RPMI8226 (cell line): ENCODE measurements around the gene MPPED1.

Experiments
- DNase-seq: peaks from one replicate; pipeline ENCODE4 v3.0.0-alpha.2; 2015

MPPED1 gene

GRCh38 chr22:43412808-43413795 lies 1.3 kb downstream of the MPPED1 start:
- DNase-seq, result no peak

- DNase-seq, result no peak
These were observed 2.0 kb downstream of the MPPED1 start for GRCh38 chr22:43413826-43414225.

DNA sequence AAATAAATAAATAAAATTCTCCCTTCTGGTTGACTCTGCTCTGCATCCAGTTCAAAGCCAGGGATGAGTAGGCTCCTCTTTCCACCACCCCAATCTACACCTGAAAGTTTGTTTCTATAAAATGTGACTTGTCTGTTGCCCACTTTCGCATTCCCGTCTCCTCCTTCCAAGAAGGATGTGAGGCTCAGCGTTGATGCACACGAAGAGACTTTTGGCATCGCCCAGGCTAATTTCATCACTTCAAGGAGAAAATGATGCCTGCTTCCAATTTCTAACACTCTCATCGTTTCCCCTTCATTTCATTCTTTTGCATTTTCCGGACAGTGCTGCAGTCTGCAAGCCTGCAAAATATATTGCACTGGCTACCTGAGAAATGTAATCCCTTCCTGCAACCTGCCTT lies 3.9 kb downstream of the MPPED1 start:
- no peak for DNase-seq

- DNase-seq, result no peak
These were observed 5.7 kb downstream of the MPPED1 start for GRCh38 chr22:43417555-43417954.

GRCh38 chr22:43418079-43418825 lies 6.4 kb downstream of the MPPED1 start:
- DNase-seq, result no peak

DNA sequence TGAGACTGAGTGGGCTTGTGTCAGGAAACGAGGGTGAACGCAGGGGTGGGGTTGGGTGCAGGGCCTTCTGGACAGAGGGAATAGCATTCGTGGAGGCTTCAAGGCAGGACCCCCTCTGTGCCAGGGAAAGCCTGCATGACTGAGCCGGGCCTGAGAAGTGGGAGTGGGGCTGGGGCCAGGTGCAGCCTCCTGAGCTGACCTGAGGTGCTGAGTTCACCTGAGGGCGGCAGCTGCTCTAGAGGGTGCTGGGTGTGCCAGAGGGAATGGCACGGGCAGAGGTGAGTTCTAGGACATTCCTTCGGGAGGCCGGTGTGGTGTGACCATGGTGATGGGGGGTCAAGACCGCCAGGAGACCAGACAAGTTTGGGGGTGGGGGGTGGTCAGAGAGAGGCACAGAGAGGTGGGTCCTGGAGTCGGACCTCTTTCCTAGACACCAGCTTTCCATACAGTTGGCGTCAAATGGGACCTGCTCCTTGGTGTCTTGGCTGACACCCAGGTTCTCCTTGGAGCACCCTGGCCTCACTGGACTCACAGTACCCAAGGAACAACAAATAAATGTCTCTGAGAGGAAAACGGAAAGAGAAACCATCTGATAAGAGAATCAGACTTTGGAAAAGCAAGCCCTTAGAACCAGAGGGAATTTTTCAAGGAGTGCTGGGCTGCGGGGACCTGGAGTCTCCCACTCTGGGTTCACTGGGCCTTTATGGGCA lies 7.7 kb downstream of the MPPED1 start:
- no peak for DNase-seq

- DNase-seq, result no peak
These were observed 9.3 kb downstream of the MPPED1 start for GRCh38 chr22:43421046-43421665.

- no peak for DNase-seq
These were observed 10.3 kb downstream of the MPPED1 start for GRCh38 chr22:43421914-43422615.

DNA sequence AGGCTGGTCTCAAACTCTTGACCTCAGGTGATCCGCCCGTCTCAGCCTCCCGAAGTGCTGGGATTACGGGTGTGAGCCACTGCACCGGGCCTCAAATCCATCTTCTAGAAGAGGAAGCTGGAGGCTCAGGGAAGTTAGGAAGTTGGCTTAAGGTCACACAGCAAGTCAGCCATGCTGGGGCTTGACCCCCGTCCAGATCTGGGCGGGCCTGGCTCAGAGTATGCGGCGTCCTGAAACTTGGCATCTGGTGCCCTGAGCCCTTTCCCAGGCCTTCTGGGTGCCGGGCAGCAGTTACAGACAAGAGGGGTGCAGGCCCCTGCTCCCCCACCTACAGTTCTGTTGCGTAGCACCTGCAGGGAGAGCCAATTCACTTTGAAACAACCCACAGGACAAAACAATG lies 11.2 kb downstream of the MPPED1 start:
- no peak for DNase-seq

DNA sequence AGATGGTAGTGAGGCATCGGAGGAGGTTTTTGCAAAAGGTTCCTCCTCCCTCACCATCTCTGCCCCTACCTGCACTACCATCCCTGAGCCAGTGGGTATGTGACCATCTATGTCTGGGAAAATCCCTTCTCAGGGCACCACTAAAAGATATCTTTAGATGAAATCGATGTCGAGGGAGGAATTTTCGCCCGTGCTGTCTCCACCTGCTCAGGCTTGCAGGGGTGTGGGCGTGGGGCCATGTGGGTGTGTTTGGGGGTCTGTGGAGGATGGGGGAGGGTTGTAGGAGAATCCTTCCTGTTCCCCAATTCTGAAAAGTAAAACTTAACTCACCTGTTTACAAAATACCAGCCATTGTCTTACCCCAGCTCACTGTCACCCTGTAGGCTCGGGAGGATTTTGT lies 12.4 kb downstream of the MPPED1 start:
- no peak for DNase-seq

- DNase-seq, result no peak
These were observed 13.1 kb downstream of the MPPED1 start for GRCh38 chr22:43424666-43425630.

DNA sequence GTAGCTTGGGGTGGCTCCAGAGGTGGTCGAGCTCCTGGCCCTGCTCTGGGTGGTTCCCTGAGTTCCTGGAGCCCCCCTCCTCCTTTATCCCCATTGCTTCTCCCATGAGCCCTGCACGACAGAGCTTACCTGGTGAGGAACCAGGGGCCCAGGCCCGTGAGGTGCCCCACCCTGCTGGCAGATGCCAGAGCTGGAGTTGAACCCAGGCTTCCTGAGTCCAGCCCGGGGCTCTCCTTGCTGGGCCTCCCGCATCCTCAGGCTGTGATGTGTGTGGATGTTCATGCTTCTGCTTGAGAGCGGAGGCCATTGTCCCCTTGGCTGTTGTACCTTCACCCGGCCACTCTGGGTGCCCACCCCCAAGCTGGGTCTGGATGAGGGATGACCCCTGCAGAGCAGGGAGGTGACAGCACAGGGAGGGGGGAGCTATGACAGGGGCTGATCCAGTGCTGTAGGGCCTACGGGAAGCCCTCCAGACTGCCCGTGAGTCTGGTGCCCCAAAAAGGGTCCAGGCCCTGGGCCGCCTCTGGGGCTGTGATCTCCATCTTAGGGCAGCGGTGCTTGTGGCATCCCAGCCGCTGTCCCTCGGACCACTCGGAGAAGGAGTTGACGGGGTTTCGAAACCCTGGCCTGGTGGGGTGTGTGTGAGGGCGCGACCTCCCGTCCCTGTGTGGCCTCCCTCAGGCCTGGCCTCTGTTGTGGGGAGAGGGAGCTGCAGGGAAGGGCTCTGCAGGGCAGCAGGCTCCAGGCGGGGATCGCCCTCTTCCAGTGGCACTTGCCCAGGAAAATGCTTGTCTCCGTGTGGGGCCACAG lies 14.4 kb downstream of the MPPED1 start:
- DNase-seq, result no peak

DNA sequence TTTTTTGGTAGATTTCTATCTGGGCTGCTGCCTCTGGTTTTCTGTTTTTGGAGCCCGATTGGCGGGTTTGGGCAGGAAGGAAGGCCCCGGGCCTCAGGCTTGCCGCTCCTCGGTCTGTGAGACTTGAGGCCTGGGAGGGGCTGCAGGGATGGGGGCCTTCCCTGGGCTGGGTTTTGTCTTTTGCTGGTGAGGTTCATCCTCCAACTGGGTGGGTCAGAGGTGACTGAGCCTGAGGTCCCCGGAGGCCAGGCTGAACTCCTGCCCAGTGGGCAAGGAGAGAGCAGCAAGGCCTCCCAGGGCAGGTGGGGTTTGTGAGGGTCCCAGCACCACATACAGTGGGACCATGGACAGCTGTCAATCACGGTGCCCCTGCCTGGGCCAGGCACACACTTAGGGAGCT lies 15.0 kb downstream of the MPPED1 start:
- DNase-seq, result no peak

DNA sequence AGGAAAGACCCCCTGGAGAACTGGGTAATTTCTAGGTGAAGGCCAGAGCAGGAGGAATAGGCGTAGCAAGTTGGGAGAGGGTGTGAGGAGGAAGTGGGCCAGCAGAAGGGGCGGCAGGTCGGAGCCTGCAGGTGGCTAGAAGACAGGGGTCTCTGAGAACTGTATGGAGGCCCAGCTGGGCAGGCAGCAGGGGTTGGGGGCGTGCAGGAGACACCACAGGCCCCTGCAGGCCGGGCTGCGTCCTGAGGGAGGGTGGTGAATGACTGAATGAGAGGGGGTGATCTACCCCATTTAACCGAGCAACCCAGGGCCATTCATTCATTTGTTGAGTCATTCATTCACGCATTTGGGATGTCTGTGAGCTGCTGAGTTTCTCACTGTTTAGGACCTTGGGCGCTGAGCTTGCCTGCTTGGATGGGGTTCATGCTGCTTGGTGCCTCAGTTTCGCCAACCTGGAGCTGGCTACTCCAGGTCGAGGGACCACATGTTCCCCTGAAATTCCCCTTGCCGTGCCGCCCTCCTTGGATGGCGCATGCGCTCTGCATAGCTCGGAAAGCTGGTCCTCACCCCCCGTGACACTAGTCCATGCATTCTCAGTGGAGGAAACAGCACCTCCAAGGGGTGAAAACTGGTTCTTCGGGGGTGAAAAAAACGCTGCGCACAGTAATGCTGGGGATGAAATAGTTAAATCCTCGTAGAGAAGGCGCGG lies 15.6 kb downstream of the MPPED1 start:
- no peak for DNase-seq

DNA sequence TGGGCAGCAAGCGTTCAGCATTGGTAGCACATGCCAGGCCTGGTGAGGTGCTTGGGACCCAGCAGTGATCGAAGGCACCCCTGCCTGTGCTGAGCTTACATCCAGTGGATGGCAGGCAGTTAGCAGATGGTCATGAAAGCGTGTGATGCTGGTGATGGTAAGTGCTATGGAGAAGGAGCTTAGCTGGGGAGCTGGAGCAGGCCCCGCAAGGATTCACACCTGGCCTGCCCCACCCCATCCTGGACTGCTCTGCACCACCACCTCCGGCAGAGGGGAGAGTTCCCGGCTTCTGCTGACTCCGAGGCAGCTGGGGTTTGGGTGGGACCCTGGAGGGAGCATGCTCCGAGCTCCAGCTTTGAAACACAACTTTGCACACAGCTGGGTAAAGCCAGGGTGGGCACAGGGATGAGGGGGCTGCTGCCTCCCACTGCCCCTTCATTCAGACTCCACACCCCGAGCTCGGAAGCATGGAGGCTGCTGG lies 16.2 kb downstream of the MPPED1 start:
- no peak for DNase-seq

DNA sequence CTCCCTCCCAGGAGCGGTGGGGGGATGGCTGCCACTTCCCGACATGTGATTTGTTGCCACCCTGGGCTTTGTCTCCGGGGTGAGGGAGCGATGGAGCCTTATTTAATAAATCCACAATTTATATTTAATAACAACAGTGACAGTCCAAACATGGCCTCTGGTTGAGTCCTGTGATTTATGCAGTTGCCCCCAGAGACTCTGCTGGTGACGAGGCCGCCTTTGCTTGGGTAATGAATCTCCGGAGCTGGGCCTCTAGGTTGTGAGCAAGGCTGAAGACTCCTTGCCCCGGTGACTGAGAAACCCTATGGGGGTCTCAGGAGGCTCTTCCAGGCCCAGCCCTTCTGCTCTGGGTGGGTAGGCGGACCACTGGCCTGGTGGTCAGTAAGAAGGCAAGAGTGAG lies 16.7 kb downstream of the MPPED1 start:
- no peak for DNase-seq

GRCh38 chr22:43429426-43429825 lies 17.6 kb downstream of the MPPED1 start:
- DNase-seq, result no peak

DNA sequence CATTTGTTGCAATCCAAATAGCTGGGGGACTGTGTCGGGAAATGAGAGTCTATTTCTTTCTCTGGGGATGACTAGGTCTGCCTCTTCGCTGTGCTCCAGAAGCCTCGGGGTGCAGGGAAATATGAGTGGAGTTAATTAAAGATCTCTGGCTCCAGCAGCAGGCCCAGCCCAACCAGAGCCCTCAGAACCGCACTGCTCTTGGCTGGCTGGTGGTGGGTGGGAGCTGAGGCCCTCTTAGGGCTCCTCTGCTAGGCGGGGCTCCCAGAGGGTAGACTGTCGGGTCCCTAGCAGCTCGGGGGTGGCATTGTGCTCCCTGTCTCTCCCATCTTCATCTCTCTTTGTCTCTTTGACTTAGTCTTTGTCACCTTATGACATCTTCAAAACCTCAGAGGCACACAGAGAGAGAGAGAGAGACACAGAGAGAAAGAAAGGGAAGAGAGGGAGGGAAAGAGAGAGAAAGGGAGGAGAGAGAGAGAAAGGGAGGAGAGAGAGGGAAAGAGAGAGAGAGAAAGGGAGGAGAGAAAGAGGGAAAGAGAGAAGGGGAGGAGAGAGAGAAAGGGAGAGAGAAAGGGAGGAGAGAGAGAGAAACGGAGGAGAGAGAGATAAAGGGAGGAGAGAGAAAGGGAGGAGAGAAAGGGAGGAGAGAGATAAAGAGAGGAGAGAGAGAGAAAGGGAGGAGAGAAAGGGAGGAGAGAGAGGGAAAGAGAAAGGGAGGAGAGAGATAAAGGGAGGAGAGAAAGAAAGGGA lies 20.2 kb downstream of the MPPED1 start:
- no peak for DNase-seq
